Measurements from ENCODE around the gene FAM110C. TPM values are rescaled to one million over a fixed set of nuclear protein-coding genes. Genes with fewer than 3 reads are reported as not detected.

The FAM110C gene
- total RNA-seq, 1 donor from 2014 or later, result not detected

Other genes with a start within 250 kb of the FAM110C start
- gene SH3YL1, start 217.5 kb upstream of the FAM110C start, total RNA-seq (ENCODE audit: unreplicated experiment), result 21.4 TPM
- gene ACP1, start 218.4 kb upstream of the FAM110C start, total RNA-seq (ENCODE audit: unreplicated experiment), result 86.1 TPM
- 1.0 TPM for gene ALKAL2, start 241.6 kb upstream of the FAM110C start, total RNA-seq (ENCODE audit: unreplicated experiment)

Measured in glutamatergic neuron (in vitro differentiated cells).